GM18861 (cell line): Measurements from ENCODE around the gene GGA1.
A peak's percentile ranks its signal among the peaks of the same experiment; 100 is the strongest.

Experiments used
- ATAC-seq: cut with Tn5 transposase; IDR thresholded peaks from one replicate; pipeline ENCODE4 v1.9.1; 2021; ENCODE audit not compliant: unreplicated experiment

GGA1 gene

DNA sequence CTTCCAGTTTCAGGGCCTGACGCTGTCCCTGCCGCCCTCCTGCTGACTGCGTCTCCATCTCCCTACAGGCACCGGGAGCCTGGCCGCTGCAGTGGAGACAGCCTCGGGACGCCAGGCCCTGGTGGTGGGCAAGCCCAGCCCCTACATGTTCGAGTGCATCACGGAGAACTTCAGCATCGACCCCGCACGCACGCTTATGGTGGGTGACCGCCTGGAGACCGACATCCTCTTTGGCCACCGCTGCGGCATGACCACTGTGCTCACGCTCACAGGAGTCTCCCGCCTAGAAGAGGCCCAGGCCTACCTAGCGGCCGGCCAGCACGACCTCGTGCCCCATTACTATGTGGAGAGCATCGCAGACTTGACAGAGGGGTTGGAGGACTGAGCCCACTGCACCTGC lies 56.9 kb downstream of the GGA1 start:
- ATAC-seq, result no peak

DNA sequence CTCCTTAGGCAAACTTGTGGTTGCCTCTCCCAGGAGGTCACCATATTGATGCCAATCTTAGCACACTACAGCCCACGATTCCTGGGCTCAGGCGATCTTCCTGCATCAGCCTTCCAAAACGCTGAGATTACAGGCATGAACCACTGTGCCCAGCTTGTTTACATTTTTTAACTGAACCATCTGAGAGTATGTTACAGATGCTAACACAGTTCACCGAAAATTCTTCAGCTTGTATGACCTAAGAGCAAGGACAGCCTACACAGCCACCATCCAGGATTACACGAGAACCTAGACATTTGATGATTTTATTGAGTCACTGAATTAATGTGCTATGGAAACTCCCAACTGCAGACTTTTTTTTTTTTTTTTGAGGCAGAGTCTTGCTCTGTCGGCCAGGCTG lies 61.0 kb downstream of the GGA1 start:
- no peak for ATAC-seq

DNA sequence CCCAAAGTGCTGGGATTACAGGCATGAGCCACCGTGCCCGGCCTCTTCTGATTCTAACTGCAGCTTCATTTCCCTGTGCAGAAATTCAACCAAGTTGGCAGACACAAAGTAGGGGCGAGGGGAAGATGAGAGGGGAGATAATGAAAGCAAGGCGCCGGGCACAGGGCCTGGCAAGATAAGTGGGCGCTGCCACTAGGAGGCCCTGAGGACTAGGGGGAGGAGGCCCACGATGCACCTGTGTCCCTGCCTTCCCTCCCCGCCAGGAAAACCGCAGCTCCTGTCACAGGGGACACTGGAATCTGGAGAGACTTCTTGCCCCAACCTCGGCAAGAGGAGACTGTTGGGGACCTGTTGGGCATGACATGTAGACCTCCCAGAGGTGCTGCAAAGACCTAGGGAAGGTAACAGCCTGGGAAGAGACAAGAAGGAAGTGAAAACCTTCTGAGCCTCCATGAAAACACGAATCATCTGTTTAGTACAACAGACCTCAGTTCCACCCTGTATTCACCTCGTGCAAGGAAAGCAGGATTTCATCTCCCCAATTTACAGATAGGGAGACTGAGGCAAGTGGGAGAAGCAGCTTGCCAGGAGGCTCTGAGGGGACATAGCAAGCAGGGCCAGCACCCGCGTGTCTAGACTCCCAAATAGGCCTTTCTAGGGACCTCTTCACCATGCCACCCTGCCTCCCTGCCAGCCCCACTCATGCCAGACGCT lies 63.7 kb downstream of the GGA1 start:
- no peak for ATAC-seq

GRCh38 chr22:37672920-37673455 lies 64.4 kb downstream of the GGA1 start:
- ATAC-seq, result no peak

GRCh38 chr22:37674248-37674647 lies 65.6 kb downstream of the GGA1 start:
- ATAC-seq, result no peak

GRCh38 chr22:37674951-37675929 lies 66.6 kb downstream of the GGA1 start, which contains the start of gene LGALS1:
Gene LGALS1, plus strand, starts transcription at chr22:37675636. Its CDS starts 67 bp downstream, at chr22:37675703.
- peak; percentile 40 for ATAC-seq

GRCh38 chr22:37675930-37676735 lies 67.5 kb downstream of the GGA1 start:
- no peak for ATAC-seq

GRCh38 chr22:37676736-37677492 lies 68.3 kb downstream of the GGA1 start:
- peak; percentile 36 for ATAC-seq

DNA sequence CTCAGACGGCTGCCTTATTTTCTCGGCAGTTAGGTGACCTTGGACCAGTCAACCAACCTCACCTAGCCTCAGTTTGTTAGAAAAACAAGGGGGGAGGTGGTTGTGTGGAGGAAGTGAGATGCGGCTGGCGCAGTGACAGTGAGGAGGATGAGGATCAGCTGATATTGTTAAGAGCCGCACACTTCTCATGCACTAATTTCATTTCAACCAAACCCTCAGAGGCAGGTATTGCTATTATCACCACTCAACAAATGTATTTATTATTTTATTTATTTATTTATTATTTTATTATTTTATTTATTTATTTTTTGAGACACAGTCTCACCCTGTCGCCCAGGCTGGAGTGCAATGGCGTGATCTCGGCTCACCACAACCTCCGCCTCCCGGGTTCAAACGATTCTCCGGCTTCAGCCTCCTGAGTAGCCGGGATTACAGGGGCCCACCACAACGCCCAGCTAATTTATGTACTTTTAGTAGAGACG lies 68.9 kb downstream of the GGA1 start:
- ATAC-seq, result no peak

GRCh38 chr22:37678372-37678771 lies 69.7 kb downstream of the GGA1 start:
- ATAC-seq, result no peak

GRCh38 chr22:37679670-37680069 lies 71.0 kb downstream of the GGA1 start:
- ATAC-seq, result no peak

DNA sequence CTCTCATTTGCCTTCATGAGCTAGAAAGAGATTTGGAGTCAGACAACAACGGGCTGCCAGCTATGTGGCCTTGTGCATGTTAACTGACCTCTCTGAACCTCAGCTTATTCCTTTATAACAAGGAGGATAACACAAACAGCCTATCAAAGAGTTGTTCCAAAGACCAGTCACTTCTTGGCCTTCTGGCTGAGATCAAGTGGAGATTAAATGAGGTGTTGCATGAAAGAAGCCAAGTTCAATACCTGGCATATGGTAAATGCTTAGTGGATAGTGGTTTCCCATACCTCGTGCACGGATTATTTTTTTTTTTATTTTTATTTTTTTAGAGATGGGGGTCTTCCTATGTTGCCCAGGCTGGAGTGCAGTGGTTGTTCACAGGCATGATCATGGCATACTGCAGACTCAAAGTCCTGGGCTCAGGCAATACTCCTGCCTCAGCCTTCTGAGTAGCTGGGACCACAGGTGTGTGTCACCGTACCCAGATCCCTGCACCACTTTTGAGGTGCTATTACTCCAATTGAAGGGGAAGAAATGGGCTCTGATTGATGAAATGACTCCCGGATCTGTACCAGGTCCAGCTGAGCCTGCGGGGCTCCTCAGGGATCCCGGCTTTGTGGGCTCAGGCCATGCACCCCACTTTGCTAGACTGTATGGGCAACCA lies 71.7 kb downstream of the GGA1 start:
- no peak for ATAC-seq

GRCh38 chr22:37681001-37681424 lies 72.4 kb downstream of the GGA1 start:
- no peak for ATAC-seq

- ATAC-seq, result no peak
Observed at GRCh38 chr22:37681556-37682049, 73.0 kb downstream of the GGA1 start.
